ENCODE measurements around the gene MME.

MME gene

DNA sequence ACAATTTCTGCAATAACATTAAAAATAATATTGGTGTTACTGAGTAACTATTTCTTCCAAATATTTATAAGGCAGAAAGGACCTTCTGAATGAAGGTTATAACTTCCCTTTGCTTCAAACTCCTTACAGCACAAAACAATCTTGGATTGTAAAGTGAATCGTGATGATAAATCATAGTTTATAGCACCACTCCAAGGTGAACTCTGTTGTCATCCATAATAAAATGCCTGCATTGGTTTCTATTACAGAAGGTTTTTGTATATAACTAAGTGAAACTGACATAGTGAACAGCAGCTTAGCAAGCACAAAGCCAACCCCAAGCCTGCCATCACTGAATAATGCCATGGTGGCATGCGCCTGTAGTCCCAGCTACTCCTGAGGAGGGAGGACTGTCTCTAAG, 86.3 kb downstream of the MME start:
- TF ChIP-seq, protein P1, sequence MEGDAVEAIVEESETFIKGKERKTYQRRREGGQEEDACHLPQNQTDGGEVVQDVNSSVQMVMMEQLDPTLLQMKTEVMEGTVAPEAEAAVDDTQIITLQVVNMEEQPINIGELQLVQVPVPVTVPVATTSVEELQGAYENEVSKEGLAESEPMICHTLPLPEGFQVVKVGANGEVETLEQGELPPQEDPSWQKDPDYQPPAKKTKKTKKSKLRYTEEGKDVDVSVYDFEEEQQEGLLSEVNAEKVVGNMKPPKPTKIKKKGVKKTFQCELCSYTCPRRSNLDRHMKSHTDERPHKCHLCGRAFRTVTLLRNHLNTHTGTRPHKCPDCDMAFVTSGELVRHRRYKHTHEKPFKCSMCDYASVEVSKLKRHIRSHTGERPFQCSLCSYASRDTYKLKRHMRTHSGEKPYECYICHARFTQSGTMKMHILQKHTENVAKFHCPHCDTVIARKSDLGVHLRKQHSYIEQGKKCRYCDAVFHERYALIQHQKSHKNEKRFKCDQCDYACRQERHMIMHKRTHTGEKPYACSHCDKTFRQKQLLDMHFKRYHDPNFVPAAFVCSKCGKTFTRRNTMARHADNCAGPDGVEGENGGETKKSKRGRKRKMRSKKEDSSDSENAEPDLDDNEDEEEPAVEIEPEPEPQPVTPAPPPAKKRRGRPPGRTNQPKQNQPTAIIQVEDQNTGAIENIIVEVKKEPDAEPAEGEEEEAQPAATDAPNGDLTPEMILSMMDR (IDR thresholded peaks at IDR 0.05): no peak

DNA sequence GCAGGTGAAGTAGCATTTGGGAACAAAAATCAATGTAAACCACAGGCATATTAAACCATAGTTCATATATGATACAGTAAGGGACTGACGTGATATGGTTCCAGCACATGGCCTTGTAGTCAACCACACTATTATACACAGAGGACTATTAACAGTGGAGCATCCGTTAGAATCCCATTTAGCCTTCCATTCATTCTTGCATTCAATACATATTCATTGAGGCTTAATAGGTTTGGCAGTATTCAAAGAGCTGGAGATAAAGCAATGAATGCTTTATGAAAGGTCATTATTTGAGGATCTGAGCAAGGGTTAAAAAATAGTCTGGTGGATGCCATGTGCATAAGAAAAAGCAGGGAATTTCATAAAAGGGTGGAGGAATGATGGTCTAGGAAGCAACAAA, 89.1 kb downstream of the MME start:
- TF ChIP-seq, protein P1 (IDR thresholded peaks at IDR 0.05): no peak

DNA sequence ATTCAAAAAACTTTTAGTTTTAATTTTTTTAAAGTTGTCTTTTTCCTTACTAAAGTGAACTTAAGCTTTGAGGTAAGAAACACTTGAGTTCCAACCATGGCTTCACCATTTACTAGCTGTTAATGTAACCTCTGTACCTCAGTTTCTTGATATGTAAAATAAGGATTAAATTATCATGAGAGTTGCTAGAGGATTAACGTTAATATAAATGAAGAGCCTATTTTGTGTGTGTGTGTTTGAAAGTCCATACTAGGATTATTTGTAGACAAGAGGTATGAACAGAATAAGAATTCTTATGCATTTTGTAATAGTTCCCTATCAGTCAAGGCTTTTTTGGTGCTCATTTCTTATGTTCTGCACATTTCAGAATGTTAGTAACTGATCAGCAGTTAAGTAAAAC, 93.7 kb downstream of the MME start:
- TF ChIP-seq, protein P1 (IDR thresholded peaks at IDR 0.05): no peak

DNA sequence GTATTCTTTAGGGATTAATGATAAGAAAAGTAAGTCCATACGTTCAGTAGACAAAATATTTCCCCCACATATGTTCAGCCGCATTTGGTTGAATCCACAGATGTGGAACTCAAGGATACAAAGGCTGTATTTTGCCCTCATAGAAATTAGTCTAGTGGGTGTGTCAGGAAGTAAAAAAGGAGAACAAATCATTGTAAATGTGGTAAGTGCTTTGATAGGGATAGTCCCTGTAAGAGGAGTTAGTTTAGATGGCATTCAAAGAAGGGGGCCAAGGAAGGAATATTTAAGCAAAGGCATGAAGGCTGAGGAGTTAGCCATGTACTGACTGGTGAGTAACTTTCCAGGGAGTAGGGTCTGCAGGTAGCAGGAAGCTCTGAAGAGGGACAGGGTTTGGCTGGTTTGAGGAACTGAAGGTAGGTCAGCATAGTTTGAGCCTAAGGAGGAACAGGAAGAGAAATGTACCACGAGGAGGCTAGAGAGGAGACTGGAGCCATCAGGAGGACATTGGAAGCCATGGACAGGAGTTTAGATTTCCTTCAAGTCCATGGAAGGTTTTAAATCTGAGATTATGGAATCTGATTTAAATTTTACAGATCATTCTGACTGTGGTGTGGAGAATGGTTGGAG, 98.8 kb downstream of the MME start:
- TF ChIP-seq, protein P1 (IDR thresholded peaks at IDR 0.05): no peak

DNA sequence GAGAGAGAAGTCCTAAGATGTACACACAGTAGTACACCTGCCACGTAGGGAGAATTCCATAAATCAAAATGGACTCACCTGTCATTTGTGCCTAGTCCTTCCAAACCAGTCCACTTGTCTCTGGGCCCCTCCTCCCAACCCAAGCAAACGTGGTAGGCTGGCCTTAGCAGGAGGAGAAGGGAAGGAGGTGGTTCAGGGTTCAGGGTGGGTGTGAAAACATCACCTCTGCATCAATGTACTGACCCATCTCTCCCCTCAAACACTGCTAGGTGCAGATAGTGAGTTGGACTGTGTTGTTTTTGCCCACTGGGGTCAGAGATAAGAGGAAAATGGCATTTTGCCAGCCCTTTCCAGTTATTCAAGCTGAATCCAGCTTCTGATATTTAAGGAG, 99.3 kb downstream of the MME start:
- TF ChIP-seq, protein P1 (IDR thresholded peaks at IDR 0.05): no peak

DNA sequence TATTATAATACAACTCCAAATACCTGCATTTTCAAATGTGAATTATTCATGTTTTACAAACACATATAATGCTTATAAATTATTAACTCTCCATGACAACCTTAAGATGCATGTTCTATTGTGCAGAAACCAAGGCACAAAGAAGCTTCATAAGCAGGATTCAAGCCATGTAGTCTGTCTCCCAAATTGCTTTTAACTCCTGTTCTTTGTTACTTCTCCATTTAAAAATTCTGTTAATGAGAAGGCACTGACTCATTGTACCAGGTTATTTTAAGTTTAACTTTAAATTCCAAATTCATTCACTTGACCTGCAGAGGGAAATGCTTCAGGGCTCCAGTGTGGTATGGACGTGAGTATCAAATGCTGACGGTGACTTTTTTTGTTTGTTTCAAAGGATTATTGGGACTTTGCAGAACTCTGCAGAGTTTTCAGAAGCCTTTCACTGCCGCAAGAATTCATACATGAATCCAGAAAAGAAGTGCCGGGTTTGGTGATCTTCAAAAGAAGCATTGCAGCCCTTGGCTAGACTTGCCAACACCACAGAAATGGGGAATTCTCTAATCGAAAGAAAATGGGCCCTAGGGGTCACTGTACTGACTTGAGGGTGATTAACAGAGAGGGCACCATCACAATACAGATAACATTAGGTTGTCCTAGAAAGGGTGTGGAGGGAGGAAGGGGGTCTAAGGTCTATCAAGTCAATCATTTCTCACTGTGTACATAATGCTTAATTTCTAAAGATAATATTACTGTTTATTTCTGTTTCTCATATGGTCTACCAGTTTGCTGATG, 100.0 kb downstream of the MME start:
- TF ChIP-seq, protein P1 (IDR thresholded peaks at IDR 0.05): no peak

DNA sequence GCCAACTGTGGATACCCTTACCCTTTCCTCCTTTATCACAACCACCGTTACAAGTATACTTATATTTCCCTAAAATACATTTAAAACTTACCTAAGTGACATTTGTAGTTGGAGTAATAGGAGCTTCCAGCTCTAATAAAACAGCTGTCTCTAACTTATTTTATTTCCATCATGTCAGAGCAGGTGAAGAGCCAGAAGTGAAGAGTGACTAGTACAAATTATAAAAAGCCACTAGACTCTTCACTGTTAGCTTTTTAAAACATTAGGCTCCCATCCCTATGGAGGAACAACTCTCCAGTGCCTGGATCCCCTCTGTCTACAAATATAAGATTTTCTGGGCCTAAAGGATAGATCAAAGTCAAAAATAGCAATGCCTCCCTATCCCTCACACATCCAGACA, 102.3 kb downstream of the MME start:
- TF ChIP-seq, protein P1 (IDR thresholded peaks at IDR 0.05): no peak

Data from LNCAP (cell line).